HFF-Myc (cell line): Measurements from ENCODE around the gene WHRN.

Experiments used
- DNase-seq: peaks from one replicate; pipeline ENCODE4 v3.0.0-alpha.2; 2011; ENCODE audit warnings: low read depth; ENCODE audit errors: extremely low read depth
- H3K4me3 ChIP-seq: replicated peaks from 2 replicates; pipeline ENCODE4 v1.5.1; 2011; ENCODE audit warnings: low read depth, mild to moderate bottlenecking, control low read depth, low read length
- TF ChIP-seq, protein P1 (sequence below): IDR thresholded peaks from 2 replicates; pipeline ENCODE4 v1.5.1; 2012; ENCODE audit warnings: mild to moderate bottlenecking, low read depth, low read length, control low read depth; ENCODE audit errors: missing control alignments

WHRN gene

DNA sequence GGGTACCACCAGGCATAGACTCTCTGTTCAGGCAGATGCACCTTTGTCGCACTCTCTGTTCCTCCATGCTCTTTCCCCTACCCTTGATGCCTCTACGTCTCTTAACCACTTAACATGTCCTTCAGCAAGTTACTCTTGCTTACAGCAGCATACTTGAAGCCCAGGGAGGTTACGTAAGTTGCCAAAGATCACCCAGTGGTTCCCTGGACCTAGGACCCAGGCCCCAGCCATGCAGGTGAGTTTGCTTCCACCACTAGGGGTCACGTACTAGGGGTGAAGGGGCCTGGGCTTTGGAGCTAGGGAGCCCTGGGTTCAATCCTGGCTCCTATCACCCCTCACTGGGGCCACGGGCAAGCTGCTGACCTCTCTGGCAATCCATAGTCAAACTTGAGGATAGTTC is 126.4 kb downstream of the WHRN start:
- DNase-seq: no peak
- no peak overlapping the region for H3K4me3 ChIP-seq
- TF ChIP-seq, protein P1, sequence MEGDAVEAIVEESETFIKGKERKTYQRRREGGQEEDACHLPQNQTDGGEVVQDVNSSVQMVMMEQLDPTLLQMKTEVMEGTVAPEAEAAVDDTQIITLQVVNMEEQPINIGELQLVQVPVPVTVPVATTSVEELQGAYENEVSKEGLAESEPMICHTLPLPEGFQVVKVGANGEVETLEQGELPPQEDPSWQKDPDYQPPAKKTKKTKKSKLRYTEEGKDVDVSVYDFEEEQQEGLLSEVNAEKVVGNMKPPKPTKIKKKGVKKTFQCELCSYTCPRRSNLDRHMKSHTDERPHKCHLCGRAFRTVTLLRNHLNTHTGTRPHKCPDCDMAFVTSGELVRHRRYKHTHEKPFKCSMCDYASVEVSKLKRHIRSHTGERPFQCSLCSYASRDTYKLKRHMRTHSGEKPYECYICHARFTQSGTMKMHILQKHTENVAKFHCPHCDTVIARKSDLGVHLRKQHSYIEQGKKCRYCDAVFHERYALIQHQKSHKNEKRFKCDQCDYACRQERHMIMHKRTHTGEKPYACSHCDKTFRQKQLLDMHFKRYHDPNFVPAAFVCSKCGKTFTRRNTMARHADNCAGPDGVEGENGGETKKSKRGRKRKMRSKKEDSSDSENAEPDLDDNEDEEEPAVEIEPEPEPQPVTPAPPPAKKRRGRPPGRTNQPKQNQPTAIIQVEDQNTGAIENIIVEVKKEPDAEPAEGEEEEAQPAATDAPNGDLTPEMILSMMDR: no peak

DNA sequence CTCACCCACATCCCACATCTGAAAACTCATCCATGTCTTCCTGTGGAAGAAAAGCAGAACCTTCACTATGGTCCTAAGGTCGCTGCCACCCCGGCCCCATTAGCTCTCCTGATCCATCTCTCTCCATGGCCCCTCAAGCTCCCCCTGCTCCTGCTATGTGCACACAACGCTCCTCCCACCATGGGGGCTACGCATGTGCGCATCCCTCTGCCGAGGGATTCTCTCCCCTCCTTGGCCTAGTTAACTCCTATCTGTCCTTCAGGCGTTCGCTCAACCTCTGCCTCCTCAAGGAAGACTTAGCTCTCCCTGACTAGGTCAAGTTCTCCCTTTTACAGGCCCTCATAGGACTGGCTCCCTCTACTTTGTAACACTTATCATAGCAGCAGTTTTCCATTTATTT is 127.3 kb downstream of the WHRN start:
- TF ChIP-seq, protein P1: no peak
- no peak overlapping the region for H3K4me3 ChIP-seq
- no peak for DNase-seq

DNA sequence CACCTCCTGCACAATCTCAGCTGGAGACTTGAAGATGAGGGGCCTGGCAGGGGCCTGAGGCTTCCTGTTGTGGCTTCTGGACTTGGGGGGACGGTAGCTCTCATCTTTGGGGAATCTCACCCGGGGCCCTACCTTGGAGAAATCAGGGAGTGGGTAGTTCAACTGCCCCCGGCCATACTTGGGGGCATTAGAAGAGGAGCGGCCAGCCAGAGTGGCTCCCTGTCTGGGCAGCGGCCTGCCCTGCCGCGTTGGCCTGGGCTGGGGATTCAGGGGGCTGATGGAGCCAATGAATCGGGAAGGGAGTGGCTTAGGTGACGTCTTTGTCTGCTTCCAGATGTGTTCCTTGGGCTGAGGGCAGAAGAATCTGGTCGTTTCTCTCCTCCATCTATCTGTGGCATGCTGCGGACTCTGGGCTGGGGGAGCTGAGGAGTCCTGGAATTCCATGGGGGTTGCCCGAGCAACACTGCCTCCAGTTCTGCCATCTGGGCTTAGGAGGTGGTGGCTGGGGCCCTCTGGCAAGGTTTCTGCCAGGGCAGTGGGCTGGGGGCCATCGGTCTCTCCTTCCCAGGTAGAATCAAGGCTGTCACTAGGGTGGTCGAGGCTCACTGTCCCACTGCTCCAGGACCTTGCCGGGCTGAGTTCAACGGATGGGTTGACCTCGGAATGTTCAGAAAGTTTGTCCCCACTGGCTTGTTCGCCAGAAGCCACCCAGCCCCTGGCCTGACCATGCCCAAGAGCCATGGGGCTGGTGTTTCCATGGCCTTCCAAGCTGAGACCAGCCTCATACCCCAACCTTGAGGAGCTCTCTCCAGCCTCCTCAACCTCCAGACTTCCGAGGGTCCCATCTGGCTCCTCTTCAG is 128.5 kb downstream of the WHRN start:
- no peak for DNase-seq
- no peak overlapping the region for H3K4me3 ChIP-seq
- TF ChIP-seq, protein P1: no peak

DNA sequence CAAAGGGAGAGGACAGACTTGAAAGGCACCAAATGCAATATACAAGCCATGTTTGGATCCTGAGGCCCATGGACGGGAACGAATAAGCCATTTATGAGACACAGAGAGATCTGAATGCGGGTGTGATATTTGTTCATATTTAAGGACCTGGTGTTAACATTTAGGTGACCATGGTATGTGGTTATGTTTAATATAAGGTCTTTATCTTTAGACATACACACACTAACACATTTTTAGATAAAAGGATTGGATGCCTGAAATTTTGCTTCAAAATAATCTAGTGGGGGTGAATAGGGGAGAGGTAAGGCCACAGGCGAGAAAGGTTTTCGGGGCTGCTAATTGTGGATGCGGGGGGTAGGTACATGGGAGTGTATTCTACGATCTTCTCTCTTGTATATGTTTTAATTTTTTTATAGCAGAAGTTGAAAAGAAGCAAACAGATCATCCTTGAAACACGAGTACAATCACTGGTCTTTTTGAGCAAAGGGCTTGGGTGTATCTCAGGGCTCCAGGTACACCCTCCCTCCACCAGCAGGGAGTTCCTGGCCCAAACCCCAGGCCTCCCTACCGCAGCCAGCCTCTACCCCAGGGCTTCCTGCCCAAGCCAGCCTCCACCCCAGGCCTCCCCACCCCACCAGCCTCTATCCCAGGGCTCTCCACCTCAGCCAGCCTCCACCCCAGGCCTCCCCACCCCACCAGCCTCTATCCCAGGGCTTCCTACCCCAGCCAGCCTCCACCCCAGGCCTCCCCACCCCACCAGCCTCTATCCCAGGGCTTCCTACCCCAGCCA is 129.7 kb downstream of the WHRN start:
- TF ChIP-seq, protein P1: no peak

DNA sequence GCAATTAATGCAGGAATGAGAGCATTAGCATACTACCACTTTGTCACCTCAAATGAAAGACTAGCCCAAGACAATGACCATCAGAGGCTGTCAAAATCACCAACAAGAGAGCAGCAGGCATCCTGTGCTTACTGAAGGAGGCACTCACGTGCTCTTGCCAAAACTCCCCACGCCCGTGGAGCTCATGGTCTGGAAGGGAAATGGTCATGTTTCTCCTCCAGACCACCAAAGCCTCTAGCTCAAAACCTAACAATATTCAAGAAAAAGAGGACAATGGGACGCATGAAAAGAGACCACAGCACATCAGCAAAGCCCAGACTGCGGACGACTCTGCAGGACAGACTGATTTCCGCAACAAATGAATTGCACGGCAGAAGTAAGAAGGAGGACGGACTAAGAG is 130.3 kb downstream of the WHRN start:
- TF ChIP-seq, protein P1: no peak
- H3K4me3 ChIP-seq: no peak overlapping the region
- no peak for DNase-seq

More for the DNA sequence above, 129.7 kb downstream of the WHRN start:
- H3K4me3 ChIP-seq: no peak overlapping the region
- no peak for DNase-seq

DNA sequence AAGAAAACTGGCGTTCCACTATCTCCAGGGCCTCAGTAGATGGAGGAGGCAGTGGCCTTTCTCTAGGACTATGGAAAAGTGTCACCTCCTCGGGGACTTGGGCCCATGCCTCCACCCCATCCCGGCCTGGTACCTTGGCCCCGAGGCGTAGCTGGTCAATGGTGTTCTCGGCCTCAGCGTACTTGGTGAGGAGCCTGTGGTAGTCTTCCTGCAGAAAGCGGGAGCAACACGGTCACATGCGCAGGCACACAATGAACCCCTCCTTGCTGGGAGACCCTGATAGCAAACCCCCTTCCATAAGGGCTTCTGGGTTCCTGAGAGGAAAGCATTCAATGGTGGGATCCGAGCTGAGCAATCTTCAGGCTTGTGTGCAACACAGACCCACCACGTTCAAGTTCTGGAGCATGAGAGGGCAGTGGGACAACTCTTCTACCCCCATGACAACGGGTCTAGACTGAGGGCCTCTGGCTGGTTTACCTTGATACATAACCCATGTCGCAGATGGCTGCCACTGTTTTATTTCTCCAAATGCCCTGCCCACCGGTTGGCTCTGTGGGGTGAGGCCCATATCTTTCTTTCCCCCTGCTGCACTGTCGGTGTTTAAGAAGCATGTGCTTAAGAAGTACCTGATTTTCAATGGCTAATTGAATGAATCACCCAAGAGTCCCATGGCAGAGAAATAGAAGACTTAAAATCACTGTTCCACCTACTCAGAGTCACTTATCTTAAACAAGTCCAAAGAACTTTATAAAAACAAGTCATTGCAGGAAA is 131.1 kb downstream of the WHRN start:
- no peak for DNase-seq
- TF ChIP-seq, protein P1: no peak
- H3K4me3 ChIP-seq: no peak overlapping the region
